AG20443 (cell line): Measurements from ENCODE around the gene SLC25A23.

Experiments
- DNase-seq: peaks from one replicate; pipeline ENCODE4 v3.0.0; 2012; ENCODE audit warnings: low spot score, mixed read lengths

SLC25A23 gene

DNA sequence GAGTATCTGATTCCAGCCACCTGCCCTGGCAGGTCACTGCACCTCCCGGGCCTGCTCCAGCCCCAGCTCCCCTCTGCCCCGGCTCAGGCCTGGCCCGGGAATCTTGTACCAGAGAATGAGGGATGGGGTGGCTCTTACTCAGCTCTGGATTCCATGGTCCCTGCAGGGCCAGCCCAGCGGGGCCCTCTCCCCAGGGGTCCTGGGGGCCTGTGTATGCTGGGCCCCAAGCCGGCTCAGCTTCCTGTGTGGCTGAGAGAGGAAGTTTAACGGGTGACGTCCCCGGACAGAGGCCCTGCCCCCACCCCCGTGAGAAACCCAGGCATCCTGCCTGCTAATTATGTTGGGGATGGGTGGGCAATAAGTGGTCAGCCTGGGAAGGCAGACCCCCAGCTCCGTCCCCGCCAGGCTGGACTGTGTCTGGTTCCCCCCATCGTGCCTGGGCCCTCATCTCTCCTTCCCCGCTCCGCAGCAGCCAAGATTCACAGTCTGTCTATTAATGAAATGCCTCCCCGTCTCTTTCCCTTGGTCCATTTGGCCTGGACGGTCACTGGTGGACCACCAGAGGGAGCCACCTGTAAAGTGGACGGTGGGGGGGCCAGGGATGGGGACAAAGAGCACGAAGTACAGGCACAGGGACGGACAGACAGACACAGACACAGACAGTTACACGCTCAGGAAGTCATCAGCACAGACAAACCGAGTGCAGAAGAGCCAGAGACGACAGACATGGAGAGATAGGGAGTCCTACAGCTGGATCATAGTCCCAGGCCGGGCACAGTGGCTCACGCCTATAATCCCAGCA, 22.1 kb upstream of the SLC25A23 start, which contains the start of gene DENND1C:
DENND1C (minus strand) TSS at position 247 of the 802 bp plus-strand sequence; CDS start at position 155, 92 bp downstream.
- DNase-seq = no peak

DNA sequence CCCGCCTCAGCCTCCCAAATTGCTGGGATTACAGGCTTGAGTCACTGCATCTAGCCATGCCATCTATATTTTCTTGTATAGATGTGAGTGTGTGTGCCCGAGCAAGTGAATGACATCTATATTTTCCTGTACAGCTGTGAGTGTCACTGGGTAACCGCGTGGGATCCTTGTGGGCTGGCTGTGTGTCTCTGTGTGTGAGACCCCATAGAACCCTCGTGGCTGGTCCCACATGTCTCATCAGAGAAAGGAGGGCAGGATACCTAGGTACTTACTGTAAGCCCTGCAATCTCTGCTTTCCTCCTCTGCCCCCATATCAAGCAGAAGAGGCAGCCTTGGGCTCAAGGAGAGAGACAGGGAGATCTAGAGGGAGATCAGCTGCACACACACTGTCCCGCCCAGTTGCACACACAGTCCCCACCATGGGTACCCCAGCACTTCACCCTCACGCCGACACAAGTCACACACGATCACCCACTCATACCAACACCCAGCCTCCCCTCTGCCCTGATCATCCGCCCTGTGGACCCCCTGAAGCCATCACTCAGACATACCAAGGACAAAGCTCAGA, 21.3 kb upstream of the SLC25A23 start:
- DNase-seq = no peak

DNA sequence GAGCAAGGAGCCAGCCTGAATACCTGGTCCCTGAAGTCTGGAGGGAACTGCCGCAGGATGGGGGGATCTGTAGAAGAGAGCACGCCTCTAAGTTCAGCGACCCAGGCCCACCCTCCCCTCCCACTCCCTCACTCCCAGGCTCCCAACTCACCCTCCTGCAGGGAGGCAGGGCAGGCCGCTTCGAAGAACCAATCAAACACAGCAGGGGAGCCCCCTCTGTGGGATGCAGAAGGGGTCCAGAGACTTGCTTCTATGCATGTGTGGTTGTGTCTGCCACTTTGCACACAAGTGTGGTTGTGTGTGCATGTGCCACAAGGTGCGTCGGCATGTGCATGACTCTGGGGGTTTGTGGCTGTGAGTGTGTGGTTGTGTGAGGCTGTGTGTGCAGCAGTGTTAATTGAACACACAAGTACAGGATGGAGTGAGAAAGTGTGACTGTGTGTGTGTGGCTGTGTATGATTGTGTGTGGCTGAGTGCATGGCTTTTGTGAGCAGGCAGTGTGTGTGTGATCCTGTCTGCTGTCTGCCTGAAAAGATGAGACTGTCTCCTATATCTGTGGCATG, 20.3 kb upstream of the SLC25A23 start:
- no peak for DNase-seq

DNA sequence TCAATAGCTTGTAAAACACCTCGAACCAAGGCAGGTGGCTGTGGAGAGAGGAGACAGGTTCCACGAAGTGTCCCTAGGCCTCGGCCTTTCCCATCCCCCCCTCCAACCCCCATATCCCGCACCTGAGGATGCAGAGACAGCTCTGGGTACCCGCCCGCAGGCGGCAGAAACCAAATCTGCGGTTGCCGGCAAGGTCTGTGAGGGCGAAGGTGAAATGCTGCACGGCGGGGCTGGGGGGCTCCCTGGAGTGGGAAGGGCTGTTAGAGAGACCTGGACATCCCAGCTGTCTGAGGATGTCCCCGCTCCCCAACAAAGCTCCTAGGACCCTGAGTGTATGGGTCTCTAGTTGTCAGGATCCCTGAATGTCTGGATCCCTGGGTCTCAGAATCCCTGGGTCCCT, 19.2 kb upstream of the SLC25A23 start:
- DNase-seq = no peak

DNA sequence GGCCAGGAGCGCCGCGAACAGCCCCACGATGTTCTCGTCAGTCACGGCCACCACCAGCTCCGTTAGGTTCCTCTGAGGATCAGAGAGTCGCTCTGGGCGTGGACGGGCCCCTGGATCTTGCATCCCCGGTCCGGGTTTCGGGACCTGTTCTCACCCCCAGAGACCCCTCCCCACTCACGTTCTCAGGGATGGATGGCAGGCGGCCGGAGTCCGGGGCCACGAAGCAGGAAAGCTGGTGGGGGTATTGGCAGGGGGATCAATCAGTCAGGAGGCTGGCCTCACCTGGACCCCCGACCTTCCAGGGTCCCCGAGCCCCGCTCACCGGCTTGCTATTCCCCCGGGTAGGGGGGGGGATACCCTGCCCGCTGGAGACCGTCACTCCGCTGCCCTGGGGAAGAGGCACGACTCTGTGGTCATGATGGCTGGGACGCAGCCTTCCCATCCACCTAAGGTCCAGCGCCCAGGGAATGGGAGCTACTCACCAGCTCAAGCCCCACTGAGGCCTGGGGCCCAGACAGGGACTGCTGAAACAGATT, 17.4 kb upstream of the SLC25A23 start:
- no peak for DNase-seq

DNA sequence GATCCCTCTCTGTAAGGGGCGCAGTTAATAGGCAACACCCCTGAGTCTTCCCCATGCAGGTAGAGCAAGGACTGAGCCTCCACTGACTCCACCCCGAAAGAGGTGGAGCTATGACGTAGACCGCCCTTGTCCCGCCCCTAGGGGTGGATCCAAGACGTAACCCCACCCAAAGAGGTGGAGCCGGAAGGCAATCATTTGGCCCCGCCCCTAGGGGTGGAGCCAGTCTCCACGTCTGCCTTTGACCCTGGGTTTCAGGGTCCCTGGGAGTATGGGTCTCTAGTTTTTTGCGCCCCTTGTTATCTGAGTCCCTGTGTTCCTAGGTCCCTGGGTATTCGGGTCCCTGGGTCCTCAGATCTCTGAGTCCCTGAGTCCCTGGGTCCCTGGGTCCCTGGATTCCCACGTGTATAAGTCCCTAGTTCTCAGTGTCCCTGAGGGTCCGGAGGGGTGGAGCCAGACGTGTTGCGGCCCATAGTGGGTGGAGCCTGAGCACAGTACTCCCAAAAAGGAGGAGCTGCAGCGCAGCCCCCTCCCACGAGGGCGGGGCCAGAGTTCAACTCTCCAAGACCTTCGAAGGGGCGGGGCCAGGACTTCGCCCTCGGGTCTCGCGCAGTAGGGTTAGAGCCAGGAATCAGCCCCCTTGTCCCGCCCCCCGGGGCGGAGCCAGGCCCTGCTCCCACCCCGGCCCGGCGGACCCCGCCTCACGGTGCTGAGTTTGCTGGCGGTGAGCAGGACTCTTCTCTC, 16.7 kb upstream of the SLC25A23 start:
- peak; percentile 74 for DNase-seq

DNA sequence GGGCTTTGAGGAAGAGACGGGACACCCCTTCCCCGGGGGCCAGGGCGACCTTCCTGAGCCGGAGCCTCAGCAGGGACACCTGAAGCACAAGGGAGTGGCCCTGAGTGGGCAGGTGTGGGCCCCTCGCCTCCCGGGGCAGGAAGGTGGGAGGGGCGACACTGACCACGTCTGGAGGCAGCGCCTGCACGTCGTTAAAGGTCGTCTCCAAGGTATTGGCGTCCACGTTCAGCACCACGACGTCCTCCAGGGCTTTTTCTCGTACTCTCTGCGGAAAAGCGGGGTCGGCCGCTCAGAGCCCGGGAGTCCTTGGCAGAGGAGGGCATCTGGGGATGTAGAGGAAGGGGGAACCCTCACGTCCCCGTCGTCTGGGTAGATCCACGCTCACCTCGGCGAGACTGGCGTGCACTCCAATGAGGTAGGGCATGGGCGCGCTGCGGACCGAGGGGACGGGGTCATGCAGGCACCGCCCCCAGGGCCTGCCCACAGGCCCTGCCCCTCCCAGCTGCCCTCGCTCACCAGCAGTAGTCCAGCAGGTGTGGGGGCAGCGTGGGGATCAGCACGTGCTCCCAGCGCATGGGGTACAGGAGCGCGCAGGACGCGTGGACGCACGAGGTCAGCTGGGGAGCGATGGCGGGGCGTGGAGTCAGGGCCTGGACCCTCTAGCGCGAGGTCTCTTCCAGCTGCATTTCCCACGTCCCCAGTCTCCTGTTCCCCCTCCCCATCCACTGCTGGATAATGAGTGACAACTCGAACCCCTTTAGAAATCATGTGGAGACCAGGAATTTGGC, 15.9 kb upstream of the SLC25A23 start:
- no peak for DNase-seq

DNA sequence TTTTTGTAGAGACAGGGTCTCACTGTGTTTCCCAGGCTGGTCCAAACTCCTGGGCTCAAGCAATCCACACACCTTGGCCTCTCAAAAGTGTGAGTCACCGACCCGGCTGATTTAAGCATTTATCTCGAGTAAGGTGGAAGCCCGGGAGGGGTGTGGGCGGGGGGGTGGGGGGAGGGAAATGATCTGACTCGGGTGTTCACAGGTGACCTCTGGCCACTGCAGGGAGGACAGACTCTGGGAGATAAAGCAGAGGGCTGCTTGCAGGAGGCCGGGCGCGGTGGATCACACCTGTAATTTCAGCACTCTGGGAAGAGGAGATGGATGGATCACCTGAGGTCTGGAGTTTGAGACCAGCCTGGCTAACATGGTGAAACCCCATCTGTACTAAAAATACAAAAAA, 14.1 kb upstream of the SLC25A23 start:
- no peak for DNase-seq

DNA sequence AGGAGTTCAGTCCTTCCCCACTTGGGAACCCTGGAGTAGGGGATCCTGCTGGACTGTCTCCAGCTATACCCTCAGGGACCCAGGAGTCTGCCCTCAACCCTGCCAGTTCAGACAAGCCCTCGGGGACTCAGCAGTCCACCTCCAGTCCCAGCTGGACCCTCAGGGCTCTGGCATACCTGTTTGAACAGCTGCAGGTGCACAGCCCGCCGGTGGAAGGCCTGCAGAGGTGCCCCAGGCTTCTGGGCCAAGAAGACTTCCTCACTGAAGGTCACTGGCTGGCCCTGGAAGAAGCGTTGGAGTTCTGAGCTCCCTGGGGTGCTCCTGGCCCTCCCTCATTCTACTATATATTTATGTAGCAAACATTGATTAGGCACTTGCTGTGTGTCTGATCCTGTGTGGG, 13.1 kb upstream of the SLC25A23 start:
- DNase-seq = no peak

DNA sequence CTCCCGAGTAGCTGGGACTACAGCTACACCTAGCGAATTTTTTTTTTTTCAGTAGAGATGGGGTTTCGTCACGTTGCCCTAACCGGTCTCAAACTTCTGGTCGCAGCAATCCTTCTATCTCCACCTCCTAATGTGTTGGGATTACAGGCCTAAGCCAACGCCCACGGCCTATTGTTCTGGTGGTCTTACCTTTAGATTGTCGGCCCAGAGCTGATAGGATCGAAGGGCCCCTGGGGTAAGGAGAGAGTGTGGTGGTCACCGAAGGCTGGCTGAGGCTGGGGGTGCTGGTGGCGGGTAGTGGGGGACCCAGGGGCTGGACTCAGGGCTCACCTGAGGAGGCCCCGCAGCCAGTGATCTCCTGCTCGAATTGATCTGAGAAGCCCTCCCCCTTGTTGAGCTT, 11.5 kb upstream of the SLC25A23 start:
- DNase-seq = no peak

DNA sequence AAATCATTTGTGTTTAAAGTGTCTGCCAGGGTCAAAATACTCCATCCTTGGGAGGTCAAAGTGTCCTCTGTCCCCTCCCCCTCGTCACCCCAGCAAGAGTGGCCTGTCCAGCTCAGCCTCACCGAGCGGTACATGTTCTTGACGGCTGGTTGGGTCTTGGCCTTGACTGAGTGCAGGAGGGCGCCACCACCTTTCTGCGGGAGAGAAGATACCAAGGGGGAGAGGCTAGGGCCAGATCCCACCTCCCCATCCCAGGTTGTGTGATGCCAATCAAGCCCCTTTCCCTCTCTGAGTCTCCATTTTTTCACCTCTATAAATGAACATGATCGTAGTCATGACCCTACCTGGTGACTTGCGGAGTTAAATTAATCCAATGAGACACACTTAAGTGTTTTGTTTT, 10.6 kb upstream of the SLC25A23 start:
- no peak for DNase-seq

DNA sequence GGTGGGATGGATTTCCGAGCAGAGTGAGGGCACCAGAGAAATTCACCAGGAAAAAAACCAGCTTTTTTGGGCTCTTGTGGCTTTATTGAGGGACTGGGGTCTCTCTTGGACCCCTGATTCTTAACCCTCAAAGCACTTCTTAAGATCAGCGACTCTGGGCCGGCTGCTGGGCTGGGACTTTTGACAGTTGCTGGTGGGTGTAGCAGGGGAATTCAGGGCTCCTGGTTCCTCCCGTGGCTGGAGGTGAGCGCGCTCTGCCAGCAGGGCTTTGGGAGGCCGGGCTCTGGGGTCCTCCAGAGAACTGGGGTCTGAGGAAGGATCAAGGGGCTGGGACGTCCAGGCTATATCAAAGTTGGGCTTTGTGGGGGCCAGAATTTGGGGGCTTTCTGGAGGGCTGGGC, 7.8 kb upstream of the SLC25A23 start:
- no peak for DNase-seq

DNA sequence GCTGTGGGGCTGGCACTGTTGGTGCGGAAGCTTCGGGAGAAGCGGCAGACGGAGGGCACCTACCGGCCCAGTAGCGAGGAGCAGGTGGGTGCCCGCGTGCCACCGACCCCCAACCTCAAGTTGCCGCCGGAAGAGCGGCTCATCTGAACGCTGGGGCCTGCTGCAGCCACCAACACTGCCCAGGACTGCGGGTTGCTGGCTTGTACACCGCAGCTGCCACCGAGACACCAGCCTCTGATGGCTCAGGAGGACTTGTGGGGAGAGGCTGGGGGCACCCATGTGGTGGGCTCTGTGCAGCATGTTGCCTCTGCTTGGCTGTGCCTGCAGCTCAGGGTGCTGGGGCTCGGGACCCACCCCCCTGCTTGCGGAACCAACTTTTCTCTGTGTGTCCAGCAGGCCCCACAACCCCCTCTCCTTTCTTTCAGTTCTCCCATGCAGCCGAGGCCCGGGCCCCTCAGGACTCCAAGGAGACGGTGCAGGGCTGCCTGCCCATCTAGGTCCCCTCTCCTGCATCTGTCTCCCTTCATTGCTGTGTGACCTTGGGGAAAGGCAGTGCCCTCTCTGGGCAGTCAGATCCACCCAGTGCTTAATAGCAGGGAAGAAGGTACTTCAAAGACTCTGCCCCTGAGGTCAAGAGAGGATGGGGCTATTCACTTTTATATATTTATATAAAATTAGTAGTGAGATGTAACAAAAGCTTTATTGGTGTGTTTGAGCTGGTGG, 7.1 kb upstream of the SLC25A23 start:
- no peak for DNase-seq

DNA sequence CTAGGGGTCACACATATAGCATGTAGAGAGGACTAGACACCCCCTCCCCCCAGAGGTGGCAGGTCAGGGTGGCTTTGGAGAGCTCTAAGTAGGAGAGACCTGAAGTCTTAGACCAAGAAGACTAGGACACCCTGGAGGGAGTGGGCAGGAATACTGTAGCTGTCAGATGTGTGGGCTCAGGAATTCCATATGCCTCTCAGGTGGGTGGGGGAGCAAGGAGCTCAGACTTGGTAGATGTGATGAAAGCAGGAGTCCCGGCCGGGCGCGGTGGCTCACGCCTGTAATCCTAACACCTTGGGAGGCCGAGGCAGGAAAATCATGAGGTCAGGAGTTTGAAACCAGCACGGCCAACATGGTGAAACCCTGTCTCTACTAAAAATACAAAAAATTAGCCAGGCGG, 6.1 kb upstream of the SLC25A23 start:
- no peak for DNase-seq

DNA sequence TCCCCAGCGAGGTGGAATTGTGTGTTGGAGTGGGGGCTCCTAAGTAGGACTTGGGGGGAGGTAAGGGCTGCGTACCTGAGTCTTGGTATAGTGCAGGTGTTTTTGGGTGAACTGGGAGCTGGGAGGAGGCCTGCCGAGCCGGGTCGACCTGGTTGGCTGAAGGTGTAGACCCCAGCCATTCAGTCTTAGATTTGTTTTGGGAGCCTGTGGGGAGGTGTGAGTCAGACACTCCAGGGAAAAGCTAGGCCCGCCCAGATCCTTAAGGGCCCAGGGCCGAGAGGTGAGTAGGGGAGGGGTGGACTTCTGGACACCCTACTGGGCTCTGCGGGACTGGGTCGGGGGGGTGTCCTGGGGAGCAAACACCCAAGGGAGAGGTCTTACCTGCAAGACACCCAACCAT, 5.4 kb upstream of the SLC25A23 start:
- DNase-seq = no peak

DNA sequence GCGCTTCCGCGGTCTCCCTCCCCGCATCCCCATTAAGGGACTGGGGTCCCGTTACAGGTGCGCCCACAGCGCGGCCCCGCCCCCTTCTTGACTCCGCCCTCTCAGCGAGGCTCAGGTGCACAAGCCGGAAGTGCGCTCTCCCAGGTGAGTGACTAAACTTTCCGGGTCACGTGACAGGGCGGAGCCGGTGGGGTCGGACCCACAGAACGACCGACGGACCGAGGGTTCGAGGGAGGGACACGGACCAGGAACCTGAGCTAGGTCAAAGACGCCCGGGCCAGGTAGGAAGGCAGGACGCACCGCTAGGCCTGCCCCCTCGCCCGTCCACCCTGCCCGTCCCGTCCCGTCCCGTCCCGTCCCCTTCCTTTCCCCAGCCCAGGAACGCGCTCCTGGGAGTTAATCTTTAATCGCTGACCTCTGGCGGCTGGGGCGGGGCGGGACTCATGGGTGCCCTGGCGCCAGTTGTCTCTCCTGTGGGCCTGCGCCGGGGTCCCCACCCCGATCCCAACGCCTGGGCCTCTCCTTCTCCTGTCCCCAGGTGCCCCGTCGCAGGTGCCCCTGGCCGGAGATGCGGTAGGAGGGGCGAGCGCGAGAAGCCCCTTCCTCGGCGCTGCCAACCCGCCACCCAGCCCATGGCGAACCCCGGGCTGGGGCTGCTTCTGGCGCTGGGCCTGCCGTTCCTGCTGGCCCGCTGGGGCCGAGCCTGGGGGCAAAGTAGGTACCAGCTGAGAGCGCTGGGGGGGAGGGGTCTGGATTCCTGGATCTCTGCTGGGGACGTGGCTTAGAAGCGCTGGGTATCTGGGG, 4.7 kb upstream of the SLC25A23 start, which contains the start of gene CRB3:
CRB3 (plus strand) TSS at position 202 of the 804 bp plus-strand sequence; CDS start at position 633, 431 bp downstream.
- no peak for DNase-seq

DNA sequence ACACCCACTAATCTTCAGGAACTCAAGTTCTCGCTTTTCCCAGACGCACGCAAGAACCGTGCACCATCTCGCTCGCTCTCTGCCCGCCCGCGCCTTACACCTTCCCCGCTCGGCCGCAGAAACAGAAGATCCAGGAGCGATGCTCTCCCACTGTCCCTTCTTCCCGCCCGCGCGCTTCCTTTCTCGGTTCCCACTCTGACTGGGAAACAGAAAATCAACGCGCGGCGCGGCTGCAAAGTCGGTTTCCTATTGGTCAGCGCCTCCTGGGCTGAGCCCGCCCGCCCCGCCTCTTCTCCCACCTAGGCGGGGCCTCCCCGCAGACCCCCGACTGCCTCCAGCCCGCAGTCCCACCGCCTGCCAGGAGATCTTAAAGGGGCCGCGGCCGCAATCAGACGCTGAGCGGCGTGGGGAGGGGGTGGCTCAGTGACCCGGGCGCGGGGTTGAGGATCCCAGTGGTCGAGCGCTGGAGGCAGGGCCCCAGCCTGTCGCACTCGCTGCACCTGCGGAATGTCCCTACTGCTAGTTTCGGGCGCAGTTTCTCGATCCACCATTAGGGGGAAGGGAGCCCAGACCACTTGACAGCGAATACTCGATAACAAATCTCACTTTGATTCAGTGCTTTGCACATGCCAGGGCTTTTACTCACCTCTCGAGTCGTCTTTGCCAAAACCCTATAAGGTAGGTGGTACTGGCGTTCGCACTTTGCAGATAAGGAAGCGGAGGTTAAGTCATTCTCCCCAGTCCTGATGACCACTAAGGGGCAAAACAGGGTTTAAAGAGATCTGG, 700 bp upstream of the SLC25A23 start:
- peak; percentile 99 for DNase-seq

DNA sequence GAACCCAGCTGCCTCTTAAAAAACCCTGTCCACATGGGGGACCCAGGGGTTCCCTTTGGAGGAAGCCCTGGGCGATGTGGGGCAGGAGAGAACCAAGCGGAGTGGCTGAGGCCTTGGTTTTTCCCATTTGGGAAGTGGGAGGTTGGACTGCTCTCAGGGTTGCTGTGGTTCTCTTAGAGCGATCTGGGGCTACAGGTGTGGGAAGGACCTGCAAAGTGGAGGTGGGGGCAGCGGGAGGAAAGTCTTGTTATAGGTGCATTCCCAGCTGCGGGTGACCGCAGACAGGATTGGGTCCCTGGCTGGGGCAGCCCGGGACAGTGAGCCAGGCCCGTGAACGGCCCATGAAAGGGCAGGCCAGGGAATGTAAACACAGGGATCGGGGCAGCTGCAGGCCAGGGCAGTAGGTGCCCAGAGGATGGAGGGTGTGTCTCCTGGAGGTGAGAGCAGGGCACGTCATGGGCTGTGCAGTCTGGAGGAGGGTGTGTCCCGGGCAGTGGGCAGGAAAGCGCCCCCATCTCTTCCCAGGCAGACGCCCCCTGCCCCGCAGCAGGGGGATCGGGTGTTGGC, 814 bp downstream of the SLC25A23 start:
- no peak for DNase-seq
